Adrenal gland (tissue), 12 donors: ENCODE measurements around the gene PTPN1. TPM values are rescaled to one million over a fixed set of nuclear protein-coding genes. Genes with fewer than 3 reads are reported as not detected.
A peak's percentile ranks its signal among the peaks of the same experiment; 100 is the strongest.

Experiments used
- DNase-seq, 7 donors: peaks; one replicate each; pipeline ENCODE4 v3.0.0-alpha.2; 2019 to 2020
- H3K27ac ChIP-seq, 5 donors: fragments of 200-600 bp; sonication (generic) in 4 of 5; 1 replicate in 3 of 5; 2 replicates in 2 of 5; pipeline versions ENCODE4 v1.5.1 to v1.8.0; 2016 to 2020; ENCODE audit warnings: mild to moderate bottlenecking in 1 of 5
- H3K27me3 ChIP-seq: fragments of 200-600 bp; 2 replicates; pipeline ENCODE4 v1.8.0; 2021
- H3K36me3 ChIP-seq, 2 donors: fragments of 200-600 bp; replicated peaks in 1 of 2; 1 replicate in 1 of 2; 2 replicates in 1 of 2; pipeline versions ENCODE4 v1.5.1 to v1.8.0; 2018 to 2022
- H3K4me1 ChIP-seq, 2 donors: fragments of 200-600 bp; replicated peaks in 1 of 2; 1 replicate in 1 of 2; 2 replicates in 1 of 2; pipeline versions ENCODE4 v1.5.1 to v1.8.0; 2018 to 2021
- H3K4me3 ChIP-seq, 4 donors: fragments of 200-600 bp; sonication (generic) in 3 of 4; one replicate each; pipeline ENCODE4 v1.5.1; 2016 to 2018
- H3K9me3 ChIP-seq, 3 donors: fragments of 200-600 bp; sonication (generic) in 1 of 3; replicated peaks in 1 of 3; 1 replicate in 2 of 3; 2 replicates in 1 of 3; pipeline versions ENCODE4 v1.5.1 to v1.8.0; 2016 to 2021
- POLR2A ChIP-seq, 2 donors: fragments of 450-650 bp; IDR thresholded peaks; one replicate each; pipeline ENCODE4 v1.6.1; 2017; ENCODE audit warnings: antibody characterized with exemption in 2 of 2, mild to moderate bottlenecking in 2 of 2, moderate library complexity in 1 of 2
- WGBS, 4 donors: extraction: QIAGEN DNeasy Blood & Tissue Kit in 2 of 4; methylation state at CpG; one replicate each; pipeline versions ENCODE4 v1.1.5 to v1.1.7; 2013 to 2017; 5-methylcytosine and 5-hydroxymethylcytosine counted together
- intact Hi-C, 2 donors: fragments of 100-400 bp; cut with DNase I; formaldehyde crosslinking; loops; one replicate each; pipeline versions ENCODE4 v1.14.1 to v1.15.0; 2022 to 2023
- polyA plus RNA-seq, 3 donors: library from polyadenylated mRNA; stranded (reverse); fragments of 200-250 nt in 2 of 3; fragments of 350-450 nt in 1 of 3; fragmentation: Illumina TruSeq in 1 of 3; extraction: RNeasy Lipid Tissue Mini Kit (QIAGEN cat#74804) in 1 of 3; gene quantifications; one replicate each; pipeline ENCODE4 v1.2.3, GENCODE V29; 2013 to 2014
- total RNA-seq, 9 donors: library from RNA; depleted of rRNA in 4 of 9; stranded (reverse); fragments of >200 nt in 4 of 9; fragments of 120-200 nt in 1 of 9; fragmentation: NEBNext Ultra II Directional in 1 of 9; extraction: Animal tissue kit (Norgen Biotek cat#: 25700) in 1 of 9; gene quantifications; one replicate each; pipeline versions ENCODE4 v1.1.0 to v1.2.4, GENCODE V29; 2013 to 2023
- TF ChIP-seq, protein P1 (sequence below), 6 experiments: fragments of 450-650 bp in 4 of 6; fragments of 200-600 bp in 2 of 6; sonication (generic) in 1 of 6; IDR thresholded peaks; 1 replicate in 5 of 6; 2 replicates in 1 of 6; pipeline versions ENCODE4 v1.5.1 to v1.8.0; 2016 to 2021; ENCODE audit warnings: antibody characterized with exemption in 6 of 6, mild to moderate bottlenecking in 2 of 6, moderate library complexity in 1 of 6
- donor health status: healthy with polysubstance abuse.
- donor health status: Bipolar disorder and iron deficiency.
- donor health status: DM: yes; HTN: yes; CAD: no.
- donor health status: DM: no; HTN: no; CAD: no.
- donor health status: DM: no; HTN: no; CAD: no.
- donor health status: DM: yes; HTN: yes; CAD: no.

Gene PTPN1
- total and polyA plus RNA-seq, 12 donors = 17.0 to 49.2 (median 35.8) TPM

DNA sequence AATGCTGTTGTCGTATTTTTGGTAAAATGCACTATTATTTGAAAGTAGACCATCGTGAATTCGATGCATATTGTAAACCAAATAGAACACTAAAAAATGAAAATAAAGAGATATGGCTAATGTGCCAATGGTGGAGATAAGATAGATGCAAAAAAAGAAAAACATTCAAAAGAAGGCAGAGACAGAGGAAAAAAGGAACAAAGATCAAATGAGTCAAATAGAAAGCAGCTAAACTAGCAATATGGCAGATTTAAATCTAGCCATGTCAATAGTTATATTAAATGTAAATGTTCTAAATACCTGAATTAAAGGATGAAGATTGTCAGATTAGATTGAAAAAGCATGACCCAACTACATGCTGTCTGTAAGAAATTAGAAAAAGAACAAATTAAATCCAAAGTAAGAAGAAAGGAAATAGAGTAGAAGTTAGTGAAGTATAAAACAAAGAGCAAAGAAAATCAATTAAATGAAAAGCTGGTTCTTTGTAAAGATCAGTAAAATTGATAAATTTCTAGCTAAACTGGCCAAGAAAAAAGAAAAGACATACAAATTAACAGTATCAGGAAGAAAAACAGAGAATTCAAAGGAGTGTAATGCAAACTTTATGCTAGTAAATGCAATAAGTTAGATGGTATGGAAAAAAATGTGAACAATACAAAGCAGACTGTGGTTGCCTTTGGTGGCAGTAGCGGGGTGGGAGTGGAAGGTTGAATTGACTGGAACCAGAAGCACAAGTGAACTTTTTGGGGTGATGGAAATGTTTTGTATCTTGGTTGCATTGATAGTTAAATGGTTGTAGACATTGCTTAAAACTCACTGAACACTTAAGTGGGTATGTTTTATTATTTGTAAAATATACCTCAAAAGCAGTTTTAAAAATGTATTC is 44.8 kb downstream of the PTPN1 start:
- H3K4me1 ChIP-seq = peaks cover 5 to 26% of the 10 kb centered on the region in 2 donors
- no peak overlapping the region for H3K27ac ChIP-seq
- no peak overlapping the region for H3K4me3 ChIP-seq
- no peak for TF ChIP-seq POLR2A (IDR thresholded peaks at IDR 0.05)
- TF ChIP-seq, protein P1, sequence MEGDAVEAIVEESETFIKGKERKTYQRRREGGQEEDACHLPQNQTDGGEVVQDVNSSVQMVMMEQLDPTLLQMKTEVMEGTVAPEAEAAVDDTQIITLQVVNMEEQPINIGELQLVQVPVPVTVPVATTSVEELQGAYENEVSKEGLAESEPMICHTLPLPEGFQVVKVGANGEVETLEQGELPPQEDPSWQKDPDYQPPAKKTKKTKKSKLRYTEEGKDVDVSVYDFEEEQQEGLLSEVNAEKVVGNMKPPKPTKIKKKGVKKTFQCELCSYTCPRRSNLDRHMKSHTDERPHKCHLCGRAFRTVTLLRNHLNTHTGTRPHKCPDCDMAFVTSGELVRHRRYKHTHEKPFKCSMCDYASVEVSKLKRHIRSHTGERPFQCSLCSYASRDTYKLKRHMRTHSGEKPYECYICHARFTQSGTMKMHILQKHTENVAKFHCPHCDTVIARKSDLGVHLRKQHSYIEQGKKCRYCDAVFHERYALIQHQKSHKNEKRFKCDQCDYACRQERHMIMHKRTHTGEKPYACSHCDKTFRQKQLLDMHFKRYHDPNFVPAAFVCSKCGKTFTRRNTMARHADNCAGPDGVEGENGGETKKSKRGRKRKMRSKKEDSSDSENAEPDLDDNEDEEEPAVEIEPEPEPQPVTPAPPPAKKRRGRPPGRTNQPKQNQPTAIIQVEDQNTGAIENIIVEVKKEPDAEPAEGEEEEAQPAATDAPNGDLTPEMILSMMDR (IDR thresholded peaks at IDR 0.05) = no peak
- H3K36me3 ChIP-seq = no peaks in the 10 kb centered on the region
- DNase-seq = no peak
- intact Hi-C loops = no loop called here
- no peaks in the 10 kb centered on the region for H3K27me3 ChIP-seq
- no peaks in the 10 kb centered on the region for H3K9me3 ChIP-seq
- 82 to 93% (median 90%) methylated on average over 4 of the region's 4 CpGs for WGBS, 4 donors

DNA sequence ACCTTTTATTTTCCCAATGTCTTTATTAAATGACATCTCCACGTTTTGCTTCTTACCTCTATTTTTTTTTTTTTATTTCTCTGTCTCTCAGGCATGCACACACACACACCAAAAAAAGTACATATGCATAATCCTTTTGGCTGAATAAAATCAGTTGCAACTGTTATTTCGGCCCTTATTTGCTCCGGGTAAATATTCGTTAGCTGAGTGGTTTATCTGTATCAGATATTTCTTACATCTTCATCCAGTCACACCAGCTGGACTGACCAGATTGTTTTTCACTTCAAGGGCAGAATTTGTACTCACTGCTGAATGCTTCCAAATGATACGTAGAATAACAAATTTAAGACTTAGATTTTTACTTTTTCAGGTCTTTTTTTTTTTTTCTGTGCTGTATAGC is 45.5 kb downstream of the PTPN1 start:
- no peak for TF ChIP-seq POLR2A (IDR thresholded peaks at IDR 0.05)
- TF ChIP-seq, protein P1 (IDR thresholded peaks at IDR 0.05) = no peak
- Histone ChIP-seq H3K4me1 (peaks cover 9 to 26% of the 10 kb centered on the region in 2 donors), H3K36me3 (no peaks in the 10 kb centered on the region), H3K27me3 (no peaks in the 10 kb centered on the region), H3K4me3 (no peak overlapping the region), H3K27ac (peak overlapping the region in 3 of 5 donors; percentile 12 to 33 (median 14)), H3K9me3 (no peaks in the 10 kb centered on the region)
- intact Hi-C loops = no loop called here
- DNase-seq = no peak
- 39 to 61% (median 55%) methylated on average over 5 of the region's 5 CpGs for WGBS, 4 donors

DNA sequence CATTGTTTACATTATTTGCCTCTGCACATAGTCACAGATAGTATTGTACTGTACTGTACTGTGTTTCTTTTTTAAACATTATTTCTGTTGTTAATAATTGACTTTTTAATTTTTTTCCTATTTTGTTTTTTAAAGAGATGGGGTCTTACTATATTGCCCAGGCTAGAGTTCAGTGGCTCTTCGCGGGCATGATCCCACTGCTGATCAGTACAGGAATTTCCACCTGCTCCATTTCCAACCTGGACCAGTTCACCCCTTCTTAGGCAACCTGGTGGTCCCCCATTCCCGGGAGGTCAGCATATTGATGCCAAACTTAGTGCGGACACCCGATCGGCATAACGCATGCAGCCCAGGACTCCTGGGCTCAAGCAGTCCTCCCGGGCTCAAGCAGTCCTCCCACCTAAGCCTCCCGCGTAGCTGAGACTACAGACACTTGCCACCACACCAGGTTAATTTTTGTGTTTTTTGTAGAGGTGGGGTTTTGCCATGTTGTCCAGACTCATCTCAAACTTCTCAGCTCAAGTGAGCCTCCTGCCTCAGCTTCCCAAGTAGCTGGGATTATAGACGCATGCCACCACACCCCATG is 47.5 kb downstream of the PTPN1 start:
- TF ChIP-seq, protein P1 (IDR thresholded peaks at IDR 0.05) = no peak
- TF ChIP-seq POLR2A (IDR thresholded peaks at IDR 0.05) = no peak
- H3K27ac ChIP-seq = peak overlapping the region in 1 of 5 donors; percentile 52
- 97 to 99% (median 98%) methylated on average over 11 of the region's 11 CpGs for WGBS, 4 donors

DNA sequence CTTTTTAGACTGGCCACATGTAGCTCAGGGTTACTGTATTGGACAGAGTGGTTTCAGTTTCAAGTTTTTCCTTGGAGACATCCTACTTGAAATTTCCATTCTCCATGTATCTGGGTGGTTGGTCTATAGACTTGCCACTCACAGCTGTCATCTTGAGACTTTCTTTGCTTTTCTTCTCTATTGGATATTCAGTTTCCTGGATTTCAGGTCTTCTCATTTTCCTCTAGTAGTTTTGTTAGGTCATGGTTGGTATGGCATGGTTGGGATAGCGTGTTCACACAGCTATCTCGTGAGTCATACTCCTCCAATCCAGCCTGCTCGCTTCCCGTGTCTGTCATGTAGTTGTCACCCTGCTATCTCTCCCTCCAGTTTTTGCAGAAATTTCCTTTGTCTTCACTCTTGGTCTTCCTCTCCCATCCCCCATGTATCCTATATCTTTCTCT is 48.3 kb downstream of the PTPN1 start:
- H3K4me3 ChIP-seq = no peak overlapping the region
- intact Hi-C loops = no loop called here
- H3K36me3 ChIP-seq = peaks cover 0 to 13% of the 10 kb centered on the region in 2 donors
- no peaks in the 10 kb centered on the region for H3K9me3 ChIP-seq
- TF ChIP-seq POLR2A (IDR thresholded peaks at IDR 0.05) = no peak
- TF ChIP-seq, protein P1 (IDR thresholded peaks at IDR 0.05) = no peak
- peak in 4 of 7 donors; percentile 59 to 67 (median 62) for DNase-seq
- peak overlapping the region in 4 of 5 donors; percentile 16 to 52 (median 21) for H3K27ac ChIP-seq
- peaks cover 15 to 53% of the 10 kb centered on the region in 2 donors for H3K4me1 ChIP-seq
- no peaks in the 10 kb centered on the region for H3K27me3 ChIP-seq
- whole genome bisulfite sequencing, 4 donors = 32 to 50% (median 35%) methylated on average over 4 of the region's 4 CpGs

More for the DNA sequence above, 47.5 kb downstream of the PTPN1 start:
- DNase-seq = peak in 1 of 7 donors; percentile 44
- no peak overlapping the region for H3K4me3 ChIP-seq
- H3K27me3 ChIP-seq = no peaks in the 10 kb centered on the region
- H3K4me1 ChIP-seq = peaks cover 15 to 46% of the 10 kb centered on the region in 2 donors
- H3K36me3 ChIP-seq = peaks cover 0 to 12% of the 10 kb centered on the region in 2 donors
- H3K9me3 ChIP-seq = no peaks in the 10 kb centered on the region
- intact Hi-C loops = no loop called here
